Keratinocyte (primary cell): ENCODE data around the gene KLRC1.

Experiments used
- EZH2 ChIP-seq: IDR thresholded peaks from one replicate; pipeline ENCODE4 v1.6.1; 2012; ENCODE audit warnings: inconsistent platforms, mild to moderate bottlenecking, low read length, moderate library complexity
- TF ChIP-seq, protein P1 (sequence below), 3 experiments: IDR thresholded peaks in 1 of 3; conservative IDR thresholded peaks in 1 of 3; optimal IDR thresholded peaks in 1 of 3; 2 replicates in 2 of 3; 3 replicates in 1 of 3; pipeline versions ENCODE3 to v1.5.1; 2011; ENCODE audit warnings: low read length in 3 of 3, mild to moderate bottlenecking in 3 of 3, moderate library complexity in 2 of 3, control low read depth in 1 of 3, inconsistent platforms in 1 of 3; ENCODE audit not compliant: insufficient read depth in 2 of 3; ENCODE audit errors: extremely low read depth in 1 of 3

GRCh38 chr12:10404798-10405197, 48.4 kb downstream of the KLRC1 start:
- TF ChIP-seq EZH2: no peak
- TF ChIP-seq, protein P1, sequence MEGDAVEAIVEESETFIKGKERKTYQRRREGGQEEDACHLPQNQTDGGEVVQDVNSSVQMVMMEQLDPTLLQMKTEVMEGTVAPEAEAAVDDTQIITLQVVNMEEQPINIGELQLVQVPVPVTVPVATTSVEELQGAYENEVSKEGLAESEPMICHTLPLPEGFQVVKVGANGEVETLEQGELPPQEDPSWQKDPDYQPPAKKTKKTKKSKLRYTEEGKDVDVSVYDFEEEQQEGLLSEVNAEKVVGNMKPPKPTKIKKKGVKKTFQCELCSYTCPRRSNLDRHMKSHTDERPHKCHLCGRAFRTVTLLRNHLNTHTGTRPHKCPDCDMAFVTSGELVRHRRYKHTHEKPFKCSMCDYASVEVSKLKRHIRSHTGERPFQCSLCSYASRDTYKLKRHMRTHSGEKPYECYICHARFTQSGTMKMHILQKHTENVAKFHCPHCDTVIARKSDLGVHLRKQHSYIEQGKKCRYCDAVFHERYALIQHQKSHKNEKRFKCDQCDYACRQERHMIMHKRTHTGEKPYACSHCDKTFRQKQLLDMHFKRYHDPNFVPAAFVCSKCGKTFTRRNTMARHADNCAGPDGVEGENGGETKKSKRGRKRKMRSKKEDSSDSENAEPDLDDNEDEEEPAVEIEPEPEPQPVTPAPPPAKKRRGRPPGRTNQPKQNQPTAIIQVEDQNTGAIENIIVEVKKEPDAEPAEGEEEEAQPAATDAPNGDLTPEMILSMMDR (optimal IDR thresholded peaks at IDR 0.05 in 1 of 3, IDR thresholded peaks at IDR 0.05 in 1 of 3, conservative IDR thresholded peaks at IDR 0.05 in 1 of 3; ENCODE audit: extremely low read depth in 1 of 3, insufficient read depth in 2 of 3, low read length in 3 of 3): no peak
